HPDE6-E6E7 (cell line): ENCODE data around the gene SI.
"Not testable (repeated sequence)": the region's sequence is repeated elsewhere in the genome, so short reads cannot be mapped to it uniquely, and the experiment has no call there.

Experiments used
- DNase-seq: peaks from one replicate; pipeline ENCODE4 v3.0.0; 2011; ENCODE audit warnings: missing footprints; ENCODE audit errors: extremely low spot score

The SI gene

GRCh38 chr3:165078293-165078692 is at the start of gene SI:
Gene SI, minus strand, starts transcription at chr3:165078496. Its CDS starts 2,484 bp downstream, at chr3:165076012.
- no peak for DNase-seq

GRCh38 chr3:165125836-165126235 is 47.5 kb upstream of the SI start:
- no peak for DNase-seq

- DNase-seq: no peak
Measured at GRCh38 chr3:165111401-165111800, 33.1 kb upstream of the SI start.

GRCh38 chr3:165103616-165104015 is 25.3 kb upstream of the SI start:
- no peak for DNase-seq

- DNase-seq: no peak
Measured at GRCh38 chr3:165082650-165083049, 4.4 kb upstream of the SI start.

- no peak for DNase-seq
Measured at GRCh38 chr3:165081183-165081582, 2.9 kb upstream of the SI start.

- DNase-seq: no peak
Measured at GRCh38 chr3:165075695-165076094, 2.6 kb downstream of the SI start.

- no peak for DNase-seq
Measured at GRCh38 chr3:165070682-165071081, 7.6 kb downstream of the SI start.

GRCh38 chr3:165056510-165056909 is 21.8 kb downstream of the SI start:
- no peak for DNase-seq

- no peak for DNase-seq
Measured at GRCh38 chr3:165040186-165040585, 38.1 kb downstream of the SI start.

- DNase-seq: no peak
Measured at GRCh38 chr3:165011557-165011956, 66.7 kb downstream of the SI start.

GRCh38 chr3:164984947-164985346 is 93.3 kb downstream of the SI start:
- no peak for DNase-seq

- peak; percentile 2 for DNase-seq
Measured at GRCh38 chr3:164962610-164963009, 115.7 kb downstream of the SI start.

- no peak for DNase-seq
Measured at GRCh38 chr3:164952966-164953365, 125.3 kb downstream of the SI start.

- not testable (repeated sequence) for DNase-seq
Measured at GRCh38 chr3:164951403-164951802, 126.9 kb downstream of the SI start.

- peak; percentile 3 for DNase-seq
Measured at GRCh38 chr3:164940745-164941144, 137.6 kb downstream of the SI start.

- no peak for DNase-seq
Measured at GRCh38 chr3:164929642-164930041, 148.7 kb downstream of the SI start.
